Activated CD4-positive, alpha-beta memory T cell treated with anti-CD3 and anti-CD28 coated beads for 36 hours (primary cell): ENCODE data around the gene GLI1. TPM values are rescaled to one million over a fixed set of nuclear protein-coding genes. Genes with fewer than 3 reads are reported as not detected.
A peak's percentile ranks its signal among the peaks of the same experiment; 100 is the strongest.
"Not testable (repeated sequence)": the region's sequence is repeated elsewhere in the genome, so short reads cannot be mapped to it uniquely, and the experiment has no call there.

ENCODE experiments used
- CTCF ChIA-PET: fragments of 350-600 bp; sonication (Branson Sonifier 250); formaldehyde crosslinking; loops from one replicate; lab custom pipeline; 2021; ENCODE audit warnings: antibody characterized with exemption, inconsistent platforms; lab: Charles Lee
- POLR2A ChIA-PET: fragments of 350-600 bp; sonication (Branson Sonifier 250); formaldehyde crosslinking; loops from one replicate; lab custom pipeline; 2021; ENCODE audit warnings: antibody characterized with exemption; lab: Charles Lee
- DNase-seq: peaks from one replicate; pipeline ENCODE4 v3.0.0-alpha.2; 2020
- H3K27ac Mint-ChIP-seq: one replicate; pipeline ENCODE4 v1.8.0; 2021; ENCODE audit warnings: mixed read lengths
- H3K27me3 Mint-ChIP-seq: one replicate; pipeline ENCODE4 v1.8.0; 2021; ENCODE audit warnings: mixed read lengths
- H3K36me3 Mint-ChIP-seq: one replicate; pipeline ENCODE4 v1.8.0; 2021; ENCODE audit warnings: mixed read lengths
- H3K4me1 Mint-ChIP-seq: one replicate; pipeline ENCODE4 v1.8.0; 2021; ENCODE audit warnings: low read depth, mixed read lengths
- H3K4me3 Mint-ChIP-seq: one replicate; pipeline ENCODE4 v1.8.0; 2021; ENCODE audit warnings: mild to moderate bottlenecking, mixed read lengths
- H3K9me3 Mint-ChIP-seq: one replicate; pipeline ENCODE4 v1.8.0; 2021; ENCODE audit warnings: mixed read lengths
- intact Hi-C: fragments of 100-400 bp; cut with micrococcal nuclease; formaldehyde crosslinking; loops from one replicate; pipeline ENCODE4 v1.15.1; 2023
- total RNA-seq, 2 experiments: library from RNA; stranded (reverse); gene quantifications; one replicate each; pipeline ENCODE4 v1.2.3, GENCODE V29; 2021

Gene GLI1
- total RNA-seq, 2 experiments from 2014 or later = 0.07 TPM; not detected in 1

- Mint-ChIP-seq H3K4me1 (peaks cover 40% of the 10 kb centered on the region), H3K36me3 (peaks cover 43% of the 10 kb centered on the region), H3K27me3 (no peaks in the 10 kb centered on the region), H3K9me3 (no peaks in the 10 kb centered on the region), H3K4me3 (peak within 1 kb of the TSS; percentile 97), H3K27ac (peak within 1 kb of the TSS; percentile 94)
- peak; percentile 96 for DNase-seq
- intact Hi-C loops = loop anchor here (1.0 to 2.0 kb wide), 3 partner anchors 8 to 59 kb away; partner anchors contain the start of genes ARHGAP9, DCTN2 and DDIT3
- CTCF ChIA-PET = interaction anchor here (0.6 to 3.7 kb wide), 4 partner anchors 8 to 29 kb away, joined by 3 to 14 read pairs (median 9); partner anchors contain the start of gene GLI1
- POLR2A ChIA-PET = interaction anchor here (0.7 to 3.7 kb wide), 4 partner anchors 8 to 32 kb away, joined by 3 to 14 read pairs (median 10); partner anchors contain the start of genes ARHGAP9 and DDIT3
Observed at GRCh38 chr12:57487597-57488401, 28.2 kb downstream of the GLI1 start, which contains the start of gene MARS1. Gene MARS1 (plus strand): TSS chr12:57488068. CDS start chr12:57488091, 23 bp downstream.

GRCh38 chr12:57488402-57489156 lies 29.0 kb downstream of the GLI1 start:
- Mint-ChIP-seq H3K27ac (peak overlapping the region; percentile 94), H3K36me3 (peaks cover 43% of the 10 kb centered on the region), H3K4me3 (peak overlapping the region; percentile 97), H3K4me1 (peaks cover 36% of the 10 kb centered on the region), H3K9me3 (no peaks in the 10 kb centered on the region), H3K27me3 (no peaks in the 10 kb centered on the region)
- ChIA-PET POLR2A (interaction anchor here (2.7 to 3.7 kb wide), 2 partner anchors 9 to 28 kb away, joined by 10 to 14 read pairs; partner anchors contain the start of gene ARHGAP9), CTCF (interaction anchor here (3.2 kb wide), 1 partner anchor 30 kb away, joined by 12 read pairs; the partner anchor contains the start of gene GLI1)
- intact Hi-C loops = no loop called here
- DNase-seq = no peak

GRCh38 chr12:57489157-57489641 lies 29.6 kb downstream of the GLI1 start:
- POLR2A ChIA-PET = interaction anchor here (1.1 to 3.7 kb wide), 3 partner anchors 10 to 28 kb away, joined by 3 to 14 read pairs (median 10); partner anchors contain the start of gene ARHGAP9
- peak overlapping the region; percentile 94 for H3K27ac Mint-ChIP-seq
- peaks cover 43% of the 10 kb centered on the region for H3K36me3 Mint-ChIP-seq
- H3K4me3 Mint-ChIP-seq = peak overlapping the region; percentile 97
- intact Hi-C loops = no loop called here
- peaks cover 36% of the 10 kb centered on the region for H3K4me1 Mint-ChIP-seq
- no peaks in the 10 kb centered on the region for H3K9me3 Mint-ChIP-seq
- no peak for DNase-seq
- CTCF ChIA-PET = interaction anchor here (1.4 to 3.2 kb wide), 2 partner anchors 13 to 30 kb away, joined by 3 to 12 read pairs; partner anchors contain the start of gene GLI1
- no peaks in the 10 kb centered on the region for H3K27me3 Mint-ChIP-seq

- Mint-ChIP-seq H3K27ac (no peak overlapping the region), H3K4me1 (peaks cover 36% of the 10 kb centered on the region), H3K9me3 (no peaks in the 10 kb centered on the region), H3K27me3 (no peaks in the 10 kb centered on the region), H3K4me3 (no peak overlapping the region), H3K36me3 (peaks cover 45% of the 10 kb centered on the region)
- ChIA-PET POLR2A (interaction anchor here (0.8 to 3.7 kb wide), 4 partner anchors 10 to 27 kb away, joined by 3 to 14 read pairs (median 7); partner anchors contain the start of gene ARHGAP9), CTCF (interaction anchor here (1.1 to 3.2 kb wide), 3 partner anchors 10 to 31 kb away, joined by 3 to 12 read pairs (median 4); partner anchors contain the start of gene GLI1)
- intact Hi-C loops = no loop called here
- no peak for DNase-seq
Observed at GRCh38 chr12:57490126-57490525, 30.5 kb downstream of the GLI1 start.

DNA sequence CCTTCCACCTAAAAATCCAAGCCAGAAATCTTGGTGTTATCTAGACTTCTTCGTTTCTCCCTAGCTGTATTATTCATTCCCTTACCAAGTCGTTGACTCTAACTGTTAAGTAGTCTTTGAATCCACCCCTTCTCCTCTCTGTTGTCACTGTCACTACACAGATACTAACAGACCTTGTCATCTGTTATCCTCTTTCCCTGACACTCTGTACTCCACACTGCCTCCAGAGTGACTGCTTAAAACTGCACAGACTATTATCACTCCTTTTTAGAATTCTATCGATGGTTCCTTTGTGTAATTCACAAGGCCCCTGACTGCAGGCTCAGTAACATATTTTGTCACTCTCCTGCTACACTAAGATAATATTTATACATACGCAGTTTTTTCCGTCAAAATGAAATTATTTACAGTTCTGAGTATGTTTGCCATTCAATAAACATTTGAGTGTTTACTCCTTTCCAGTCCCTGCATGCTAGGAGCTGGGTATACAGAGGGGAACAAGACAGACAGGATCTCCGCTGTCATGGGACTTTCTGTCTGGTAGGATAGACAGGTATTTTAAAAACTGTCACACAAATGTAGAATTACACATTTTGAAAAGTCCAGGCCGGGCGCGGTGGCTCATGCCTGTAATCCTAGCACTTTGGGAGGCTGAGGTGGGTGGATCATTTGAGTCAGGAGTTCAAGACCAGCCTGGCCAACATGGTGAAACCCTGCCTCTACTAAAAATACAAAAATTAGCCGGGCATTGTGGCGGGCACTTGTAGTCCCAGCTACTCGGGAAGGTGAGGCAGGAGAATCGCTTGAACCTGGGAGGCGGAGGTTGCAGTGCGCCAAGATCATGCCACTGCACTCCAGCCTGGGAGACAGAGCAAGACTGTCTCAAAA lies 32.1 kb downstream of the GLI1 start:
- Mint-ChIP-seq H3K27ac (peak overlapping the region; percentile 69), H3K4me1 (peaks cover 36% of the 10 kb centered on the region), H3K9me3 (no peaks in the 10 kb centered on the region), H3K27me3 (no peaks in the 10 kb centered on the region), H3K36me3 (peaks cover 53% of the 10 kb centered on the region), H3K4me3 (no peak overlapping the region)
- intact Hi-C loops = loop anchor here (2.0 kb wide), 1 partner anchor 13 kb away; the partner anchor contains the start of gene ARHGAP9
- ChIA-PET CTCF (interaction anchor here (0.6 to 3.2 kb wide), 5 partner anchors 11 to 51 kb away, joined by 3 to 12 read pairs (median 4); partner anchors contain the start of genes GLI1 and INHBE), POLR2A (interaction anchor here (0.8 to 3.7 kb wide), 3 partner anchors 12 to 25 kb away, joined by 3 to 10 read pairs (median 4); partner anchors contain the start of gene ARHGAP9)
- DNase-seq = no peak

- H3K27ac Mint-ChIP-seq, H3K9me3 Mint-ChIP-seq, intact Hi-C loops, POLR2A ChIA-PET, H3K4me3 Mint-ChIP-seq, H3K27me3 Mint-ChIP-seq, DNase-seq, CTCF ChIA-PET: not testable (repeated sequence)
- Mint-ChIP-seq H3K4me1 (peaks cover 16% of the 10 kb centered on the region), H3K36me3 (peaks cover 54% of the 10 kb centered on the region)
Observed at GRCh38 chr12:57495051-57495701, 35.6 kb downstream of the GLI1 start.

DNA sequence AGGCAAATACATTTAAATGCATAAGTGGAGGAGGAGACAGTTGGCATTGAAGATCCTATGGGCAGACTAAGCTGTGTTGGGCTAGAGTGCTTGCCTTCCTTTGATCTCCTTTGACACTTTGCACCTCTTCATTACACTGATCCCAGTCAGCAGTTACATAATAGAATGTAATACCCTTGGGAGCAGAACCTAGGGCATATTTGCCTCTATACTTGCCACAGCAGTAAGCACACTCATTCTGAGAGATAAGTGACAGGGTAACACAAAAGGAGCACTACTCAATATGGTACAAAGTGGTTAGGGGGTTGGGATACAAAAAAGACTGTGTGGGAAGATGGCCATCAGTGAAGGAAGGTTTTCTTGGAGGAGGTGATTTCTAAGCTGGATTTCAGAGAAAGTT lies 37.2 kb downstream of the GLI1 start:
- DNase-seq = no peak
- H3K4me3 Mint-ChIP-seq = no peak overlapping the region
- intact Hi-C loops = no loop called here
- CTCF ChIA-PET = no interaction called here
- H3K27me3 Mint-ChIP-seq = no peaks in the 10 kb centered on the region
- H3K27ac Mint-ChIP-seq = peak overlapping the region; percentile 13
- POLR2A ChIA-PET = no interaction called here
- H3K36me3 Mint-ChIP-seq = peaks cover 54% of the 10 kb centered on the region
- H3K4me1 Mint-ChIP-seq = peaks cover 10% of the 10 kb centered on the region
- no peaks in the 10 kb centered on the region for H3K9me3 Mint-ChIP-seq

DNA sequence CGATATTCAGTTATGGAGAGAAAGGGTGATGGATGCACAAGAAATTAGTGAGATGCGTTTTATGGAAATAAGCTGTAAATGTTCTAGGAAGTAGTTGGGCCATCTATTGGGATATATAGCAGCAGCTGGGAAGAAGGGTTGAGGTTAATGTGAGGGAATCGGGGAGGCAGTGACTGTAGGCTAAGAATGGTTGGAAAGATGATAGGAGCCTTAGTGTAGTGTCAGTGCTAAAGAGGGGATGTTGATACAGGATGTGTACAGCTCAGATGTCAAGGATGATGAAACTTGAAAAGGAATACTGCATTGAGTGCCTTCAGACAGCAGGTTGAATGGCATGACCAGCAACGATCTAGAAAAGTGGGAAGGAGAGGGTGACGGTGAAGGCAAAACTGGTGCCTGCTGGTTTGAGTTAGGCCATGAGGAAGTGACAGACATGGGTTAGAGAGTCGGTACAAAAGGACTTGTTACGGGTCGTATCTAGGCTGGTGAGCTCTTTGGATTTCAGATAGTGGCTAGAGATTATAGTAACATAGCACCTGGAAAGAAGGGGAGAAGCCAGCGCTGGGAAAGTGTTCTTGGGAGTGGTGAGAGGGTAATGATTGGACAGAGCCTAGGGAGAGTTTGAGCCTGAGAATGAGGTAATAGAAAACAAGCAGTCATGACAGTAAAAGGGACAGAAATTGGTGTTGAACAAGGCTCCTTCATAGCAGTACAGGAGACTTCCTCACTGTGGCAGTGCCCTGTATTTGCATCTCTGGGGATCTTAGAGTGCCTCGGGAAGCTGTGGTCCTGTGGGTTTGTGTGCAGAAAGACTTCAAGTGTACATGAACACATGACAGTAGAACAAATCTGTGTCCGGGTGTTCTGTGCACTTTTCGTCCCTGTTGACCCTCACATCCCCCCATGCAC lies 37.9 kb downstream of the GLI1 start:
- Mint-ChIP-seq H3K4me3 (no peak overlapping the region), H3K27me3 (no peaks in the 10 kb centered on the region), H3K4me1 (peaks cover 13% of the 10 kb centered on the region), H3K9me3 (no peaks in the 10 kb centered on the region), H3K27ac (peak overlapping the region; percentile 13), H3K36me3 (peaks cover 60% of the 10 kb centered on the region)
- DNase-seq = no peak
- intact Hi-C loops = no loop called here
- CTCF ChIA-PET = no interaction called here
- POLR2A ChIA-PET = no interaction called here

- no peak overlapping the region for H3K4me3 Mint-ChIP-seq
- ChIA-PET POLR2A (no interaction called here), CTCF (no interaction called here)
Observed at GRCh38 chr12:57498132-57498502, 38.5 kb downstream of the GLI1 start.

DNA sequence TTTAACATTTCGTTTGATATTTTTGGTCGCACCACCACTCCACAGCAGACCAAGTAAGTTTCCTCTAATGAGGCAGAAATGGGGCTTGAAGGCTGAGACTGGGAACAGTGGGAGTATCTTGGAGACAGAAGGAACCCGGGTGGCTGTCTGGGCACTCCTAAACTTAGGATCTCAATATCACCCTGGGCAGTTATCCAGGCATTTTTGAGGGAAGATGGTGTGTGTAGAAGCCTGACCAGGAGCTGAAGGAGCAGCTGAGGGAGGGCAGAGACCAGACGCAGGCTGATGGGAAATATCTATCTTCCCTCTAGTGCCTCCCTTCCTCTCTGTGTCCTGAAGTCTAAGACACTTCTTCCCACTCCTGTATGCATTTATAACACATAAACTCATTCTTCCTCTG lies 39.0 kb downstream of the GLI1 start:
- intact Hi-C loops = no loop called here
- DNase-seq = no peak
- ChIA-PET CTCF (no interaction called here), POLR2A (no interaction called here)
- peaks cover 7% of the 10 kb centered on the region for H3K4me1 Mint-ChIP-seq
- peaks cover 59% of the 10 kb centered on the region for H3K36me3 Mint-ChIP-seq
- no peak overlapping the region for H3K27ac Mint-ChIP-seq
- H3K27me3 Mint-ChIP-seq = no peaks in the 10 kb centered on the region
- no peak overlapping the region for H3K4me3 Mint-ChIP-seq
- no peaks in the 10 kb centered on the region for H3K9me3 Mint-ChIP-seq

More at GRCh38 chr12:57498132-57498502, 38.5 kb downstream of the GLI1 start:
- Mint-ChIP-seq H3K27me3 (no peaks in the 10 kb centered on the region), H3K27ac (no peak overlapping the region), H3K9me3 (no peaks in the 10 kb centered on the region), H3K36me3 (peaks cover 58% of the 10 kb centered on the region), H3K4me1 (peaks cover 7% of the 10 kb centered on the region)
- intact Hi-C loops = no loop called here
- no peak for DNase-seq
